Measurements from ENCODE around the gene PLAGL1. TPM values are rescaled to one million over a fixed set of nuclear protein-coding genes. Genes with fewer than 3 reads are reported as not detected.

Gene PLAGL1
- total RNA-seq, 4 donors from 2014 or later = 6.6 to 10.5 (median 7.4) TPM

GRCh38 chr6:143961066-143961465 lies 47.0 kb downstream of the PLAGL1 start:
- intact Hi-C loops (cut with DNase I) = no loop called here
- H3K27me3 ChIP-seq = no peaks in the 10 kb centered on the region
- no peaks in the 10 kb centered on the region for H3K36me3 ChIP-seq
- no peak for TF ChIP-seq POLR2A (IDR thresholded peaks at IDR 0.05)
- TF ChIP-seq, protein P1, sequence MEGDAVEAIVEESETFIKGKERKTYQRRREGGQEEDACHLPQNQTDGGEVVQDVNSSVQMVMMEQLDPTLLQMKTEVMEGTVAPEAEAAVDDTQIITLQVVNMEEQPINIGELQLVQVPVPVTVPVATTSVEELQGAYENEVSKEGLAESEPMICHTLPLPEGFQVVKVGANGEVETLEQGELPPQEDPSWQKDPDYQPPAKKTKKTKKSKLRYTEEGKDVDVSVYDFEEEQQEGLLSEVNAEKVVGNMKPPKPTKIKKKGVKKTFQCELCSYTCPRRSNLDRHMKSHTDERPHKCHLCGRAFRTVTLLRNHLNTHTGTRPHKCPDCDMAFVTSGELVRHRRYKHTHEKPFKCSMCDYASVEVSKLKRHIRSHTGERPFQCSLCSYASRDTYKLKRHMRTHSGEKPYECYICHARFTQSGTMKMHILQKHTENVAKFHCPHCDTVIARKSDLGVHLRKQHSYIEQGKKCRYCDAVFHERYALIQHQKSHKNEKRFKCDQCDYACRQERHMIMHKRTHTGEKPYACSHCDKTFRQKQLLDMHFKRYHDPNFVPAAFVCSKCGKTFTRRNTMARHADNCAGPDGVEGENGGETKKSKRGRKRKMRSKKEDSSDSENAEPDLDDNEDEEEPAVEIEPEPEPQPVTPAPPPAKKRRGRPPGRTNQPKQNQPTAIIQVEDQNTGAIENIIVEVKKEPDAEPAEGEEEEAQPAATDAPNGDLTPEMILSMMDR (IDR thresholded peaks at IDR 0.05) = no peak
- DNase-seq = no peak
- H3K4me1 ChIP-seq = no peaks in the 10 kb centered on the region
- 76 to 84% methylated on average over 3 of the region's 3 CpGs for WGBS, 2 donors
- no peak overlapping the region for H3K27ac ChIP-seq
- no peaks in the 10 kb centered on the region for H3K9me3 ChIP-seq
- no peak overlapping the region for H3K4me3 ChIP-seq (replicated peaks in 1 of 3)

DNA sequence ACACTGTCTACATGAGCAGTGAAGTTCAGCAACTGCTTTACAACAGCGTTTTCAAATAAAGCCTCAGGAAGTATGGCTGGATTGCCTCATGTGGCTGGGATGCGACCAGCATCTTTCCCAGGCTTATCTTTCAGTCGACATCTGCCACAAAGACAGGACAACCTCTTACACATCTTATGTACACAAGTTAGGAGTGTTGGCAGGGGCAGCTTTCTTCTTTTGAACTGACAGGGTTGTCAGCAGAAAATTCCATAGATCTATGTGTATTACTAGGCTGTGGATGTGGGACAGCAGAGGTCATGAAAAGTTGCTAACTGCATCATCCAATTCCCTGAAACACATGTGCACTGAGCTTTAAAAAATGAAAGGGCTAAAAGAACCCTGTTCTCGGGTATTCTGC lies 48.1 kb downstream of the PLAGL1 start:
- Histone ChIP-seq H3K27me3 (no peaks in the 10 kb centered on the region), H3K9me3 (no peaks in the 10 kb centered on the region), H3K4me1 (no peaks in the 10 kb centered on the region), H3K4me3 (replicated peaks in 1 of 3) (no peak overlapping the region), H3K36me3 (no peaks in the 10 kb centered on the region), H3K27ac (no peak overlapping the region)
- intact Hi-C loops (cut with DNase I) = no loop called here
- TF ChIP-seq, protein P1 (IDR thresholded peaks at IDR 0.05) = no peak
- TF ChIP-seq POLR2A (IDR thresholded peaks at IDR 0.05) = no peak
- WGBS, 2 donors = 34 to 45% methylated on average over 4 of the region's 4 CpGs
- no peak for DNase-seq

- Histone ChIP-seq H3K27me3 (no peaks in the 10 kb centered on the region), H3K27ac (no peak overlapping the region), H3K9me3 (no peaks in the 10 kb centered on the region), H3K4me1 (no peaks in the 10 kb centered on the region), H3K4me3 (replicated peaks in 1 of 3) (no peak overlapping the region), H3K36me3 (no peaks in the 10 kb centered on the region)
- intact Hi-C loops (cut with DNase I) = no loop called here
- TF ChIP-seq, protein P1 (IDR thresholded peaks at IDR 0.05) = no peak
- TF ChIP-seq POLR2A (IDR thresholded peaks at IDR 0.05) = no peak
- WGBS, 2 donors = 60 to 64% methylated on average over 11 of the region's 11 CpGs
- DNase-seq = no peak
These were observed 49.1 kb downstream of the PLAGL1 start for GRCh38 chr6:143958839-143959399.

DNA sequence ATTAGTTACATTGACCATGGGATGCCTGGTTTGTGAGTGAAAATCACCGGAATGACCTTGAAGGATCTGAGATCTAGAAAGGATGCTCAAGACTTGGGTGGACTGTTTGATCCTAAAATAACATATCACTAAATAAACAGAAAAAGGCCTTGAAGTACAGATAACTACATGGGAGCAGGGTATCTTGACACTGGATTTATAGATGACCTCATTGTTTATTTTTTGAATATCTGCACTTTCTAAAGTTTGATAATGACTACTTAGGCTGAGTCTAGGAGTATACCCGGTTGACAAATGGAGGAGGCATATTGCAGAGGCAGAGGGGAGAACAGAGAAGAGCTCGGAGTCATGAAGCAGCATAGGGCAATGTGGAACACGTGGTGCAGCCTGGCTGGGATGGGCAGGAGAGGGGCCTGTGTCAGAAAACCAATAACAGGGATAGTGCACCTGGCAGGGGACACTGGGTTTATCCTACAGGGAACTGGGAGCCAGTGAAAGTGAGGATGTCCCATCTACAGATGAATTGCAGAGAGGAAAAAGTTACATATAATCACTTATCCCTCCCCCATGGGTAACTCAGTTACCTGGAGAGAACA lies 50.3 kb downstream of the PLAGL1 start:
- no peak overlapping the region for H3K27ac ChIP-seq
- TF ChIP-seq, protein P1 (IDR thresholded peaks at IDR 0.05) = no peak
- no peak for TF ChIP-seq POLR2A (IDR thresholded peaks at IDR 0.05)
- H3K4me1 ChIP-seq = no peaks in the 10 kb centered on the region
- WGBS, 2 donors = 69 to 71% methylated on average over 4 of the region's 4 CpGs
- intact Hi-C loops (cut with DNase I) = no loop called here
- no peak overlapping the region for H3K4me3 ChIP-seq (replicated peaks in 1 of 3)
- no peaks in the 10 kb centered on the region for H3K27me3 ChIP-seq
- DNase-seq = no peak
- H3K36me3 ChIP-seq = no peaks in the 10 kb centered on the region
- H3K9me3 ChIP-seq = no peaks in the 10 kb centered on the region

DNA sequence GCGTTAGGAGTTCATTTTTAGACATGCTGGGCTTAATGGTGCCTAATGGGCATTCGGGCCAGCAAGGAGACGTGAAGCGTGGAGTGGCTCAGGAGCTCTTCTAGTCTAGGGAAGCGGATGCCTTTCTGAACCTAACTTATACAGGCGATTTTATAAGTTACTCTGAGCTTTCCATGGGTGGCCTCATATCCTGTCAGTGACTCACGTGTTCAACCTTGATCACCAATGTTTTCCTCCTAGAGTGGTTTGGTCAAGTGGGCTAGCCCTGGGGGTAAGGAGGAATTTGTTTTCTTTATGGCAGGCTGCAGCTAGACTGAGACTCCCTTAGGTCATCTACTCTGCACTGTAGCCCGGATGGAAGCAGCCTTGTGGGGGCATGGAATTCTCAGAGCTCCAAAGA lies 52.1 kb downstream of the PLAGL1 start:
- Histone ChIP-seq H3K36me3 (no peaks in the 10 kb centered on the region), H3K27ac (no peak overlapping the region), H3K4me1 (no peaks in the 10 kb centered on the region), H3K9me3 (no peaks in the 10 kb centered on the region), H3K27me3 (no peaks in the 10 kb centered on the region), H3K4me3 (replicated peaks in 1 of 3) (no peak overlapping the region)
- no peak for DNase-seq
- TF ChIP-seq, protein P1 (IDR thresholded peaks at IDR 0.05) = no peak
- no peak for TF ChIP-seq POLR2A (IDR thresholded peaks at IDR 0.05)
- 60 to 78% methylated on average over 8 of the region's 8 CpGs for WGBS, 2 donors
- intact Hi-C loops (cut with DNase I) = no loop called here
